Bone marrow (tissue), 2 donors: ENCODE data around the gene SNRPA.
"Not testable (repeated sequence)": the region's sequence is repeated elsewhere in the genome, so short reads cannot be mapped to it uniquely, and the experiment has no call there.

Experiments used
- DNase-seq, 2 donors: peaks; one replicate each; lab custom pipeline; 2025; lab: John Stamatoyannopoulos, UW

The SNRPA gene

DNA sequence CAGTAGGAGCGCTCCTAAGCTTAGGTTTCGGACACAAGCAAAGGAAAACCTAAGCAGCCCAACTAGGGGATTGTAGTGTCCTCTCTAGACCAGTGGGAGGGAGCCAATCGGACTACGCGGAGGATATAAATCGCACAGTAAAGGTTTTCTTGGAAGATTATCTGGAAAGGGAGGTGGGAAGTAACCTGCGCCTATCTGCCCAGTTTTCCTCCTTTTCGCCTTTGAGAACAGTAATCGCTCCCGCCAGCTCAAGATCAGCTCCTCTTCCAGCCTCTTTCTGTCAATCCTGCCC lies 26.6 kb downstream of the SNRPA start:
- DNase-seq = no peak

DNA sequence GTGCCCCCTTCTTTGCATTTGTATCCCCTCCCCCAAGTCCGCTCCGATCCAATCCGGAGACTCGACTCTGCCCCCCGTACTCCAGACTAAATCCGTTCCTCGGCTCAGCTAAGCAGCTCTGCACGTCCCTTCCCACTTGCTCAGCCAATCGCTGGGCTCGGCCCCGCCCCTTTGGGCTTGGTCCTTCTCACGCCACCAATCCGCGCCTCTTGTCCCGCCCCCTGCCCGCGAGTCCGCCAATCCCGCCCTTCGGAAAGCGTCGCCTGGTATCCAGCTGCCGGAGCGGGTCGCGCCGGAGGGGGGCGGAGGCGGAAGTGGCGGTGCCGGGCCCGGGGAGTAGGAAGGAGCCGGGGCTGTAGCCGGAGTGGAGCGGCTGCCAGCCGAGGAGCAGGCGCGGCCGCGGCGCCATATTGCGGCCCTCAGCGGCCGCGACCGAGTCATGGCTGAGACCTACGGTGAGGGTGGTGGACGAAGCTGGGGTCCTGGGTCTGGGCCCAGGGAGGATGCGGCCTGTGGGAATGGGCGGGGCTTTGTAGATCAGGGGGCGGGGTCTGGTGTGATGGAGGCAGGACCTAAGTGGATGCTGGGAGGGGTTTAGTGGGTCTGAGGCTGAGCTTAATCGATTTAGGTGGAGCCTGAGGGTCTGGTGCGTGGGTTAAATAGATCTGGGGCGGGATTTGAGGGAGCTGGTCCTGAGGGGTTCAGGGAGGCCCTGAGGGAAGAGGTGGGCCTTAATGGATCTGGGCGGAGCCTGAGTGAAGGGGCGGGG lies 27.1 kb downstream of the SNRPA start, which contains the start of gene RAB4B:
Gene RAB4B (plus strand): TSS at position 311 of the 769 bp plus-strand sequence. CDS start 129 bp downstream, at position 440.
- DNase-seq = peak; percentile 99

DNA sequence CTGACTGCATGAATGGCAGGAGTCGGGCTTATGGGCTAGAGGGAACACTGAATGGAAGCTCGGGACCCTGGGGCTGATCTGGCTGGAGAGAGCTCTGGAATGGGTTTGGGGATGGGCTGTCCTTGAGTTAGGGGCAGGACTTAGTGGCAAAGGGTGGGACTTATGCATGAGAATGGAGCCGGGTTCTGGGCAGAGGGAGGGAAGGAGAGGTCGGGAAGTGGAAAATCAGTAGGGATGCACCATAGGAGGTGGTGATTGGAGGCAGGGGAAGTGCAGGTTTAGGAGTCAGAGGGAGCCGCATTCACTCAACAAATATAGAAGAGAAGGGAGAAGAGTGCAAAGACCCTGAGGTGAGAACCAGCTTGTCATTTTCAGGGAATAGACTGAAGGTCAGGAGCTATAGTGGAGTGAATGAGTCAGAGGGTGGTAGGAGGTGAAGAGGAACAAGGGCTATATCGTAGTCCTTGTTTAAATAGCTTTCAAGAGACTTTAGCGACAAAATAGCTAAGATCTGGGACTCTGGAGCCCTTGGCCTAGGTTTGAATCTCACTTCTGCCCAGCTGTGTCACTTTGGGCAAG lies 27.8 kb downstream of the SNRPA start:
- peak in 1 of 2 donors; percentile 25 for DNase-seq

DNA sequence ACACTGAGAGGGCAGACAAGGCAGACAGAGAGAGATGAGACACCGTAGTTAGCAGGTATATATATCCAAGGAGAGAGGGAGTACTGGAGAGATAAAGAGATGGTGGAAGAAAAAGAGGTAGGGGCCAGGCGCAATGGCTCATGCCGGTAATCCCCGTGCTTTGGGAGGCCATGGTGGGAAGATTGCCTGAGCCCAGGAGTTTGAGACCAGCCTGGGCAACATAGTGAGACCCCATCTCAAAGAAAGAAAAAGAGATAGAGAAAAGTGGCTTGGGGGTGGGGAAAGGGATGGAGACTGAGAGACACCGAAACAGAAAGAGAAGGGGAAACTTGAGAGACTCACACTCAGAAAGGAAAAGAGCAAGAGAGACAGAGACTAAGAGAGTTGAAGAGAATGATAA lies 29.6 kb downstream of the SNRPA start:
- no peak for DNase-seq

DNA sequence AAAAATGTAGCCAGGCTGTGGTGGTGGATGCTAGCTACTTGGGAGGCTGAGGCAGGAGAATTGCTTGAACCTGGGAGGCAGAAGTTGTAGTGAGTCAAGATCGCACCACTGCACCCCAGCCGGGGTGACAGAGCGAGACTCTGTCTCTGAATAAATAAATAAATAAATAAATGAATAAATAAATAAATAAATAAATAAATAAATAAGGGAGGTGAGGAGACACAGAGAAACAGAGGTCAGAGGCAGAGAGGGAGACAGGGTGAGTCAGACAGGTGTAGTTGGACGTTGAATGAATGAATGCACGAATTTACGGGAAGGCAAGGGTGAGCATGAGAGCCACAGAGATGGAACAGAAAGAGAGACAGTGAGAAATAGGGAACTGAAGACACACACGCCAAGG lies 30.1 kb downstream of the SNRPA start:
- DNase-seq = no peak

DNA sequence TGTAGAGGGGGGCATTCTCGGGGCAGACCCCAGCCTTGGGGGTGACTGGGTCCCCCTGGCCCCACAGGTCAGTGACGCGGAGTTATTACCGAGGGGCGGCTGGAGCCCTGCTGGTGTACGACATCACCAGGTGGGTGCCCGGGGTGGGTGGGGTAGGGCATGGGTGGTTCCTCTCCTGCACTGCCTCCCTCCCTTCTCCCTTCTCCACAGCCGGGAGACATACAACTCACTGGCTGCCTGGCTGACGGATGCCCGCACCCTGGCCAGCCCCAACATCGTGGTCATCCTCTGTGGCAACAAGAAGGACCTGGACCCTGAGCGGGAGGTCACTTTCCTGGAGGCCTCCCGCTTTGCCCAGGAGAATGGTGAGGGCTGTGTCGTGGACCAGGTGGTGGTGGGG lies 32.7 kb downstream of the SNRPA start:
- DNase-seq = no peak

DNA sequence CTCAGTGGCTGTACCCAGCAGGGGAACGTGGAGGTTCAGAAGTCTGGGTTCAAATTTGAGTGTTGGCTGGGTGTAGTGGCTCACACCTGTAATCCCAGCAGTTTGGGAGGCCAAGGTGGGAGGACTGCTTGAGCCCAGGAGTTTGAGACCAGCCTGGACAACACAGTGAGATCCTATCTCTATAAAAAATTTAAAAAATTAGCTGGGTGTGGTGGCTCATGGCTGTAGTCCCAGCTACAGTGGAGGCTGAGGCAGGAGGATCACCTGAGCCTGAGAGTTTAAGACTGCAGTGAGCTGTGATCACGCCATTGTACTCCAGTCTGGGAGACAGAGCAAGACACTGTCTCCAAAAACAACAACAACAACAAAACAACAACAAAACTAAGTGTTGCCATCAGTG lies 33.1 kb downstream of the SNRPA start:
- DNase-seq = not testable (repeated sequence)

DNA sequence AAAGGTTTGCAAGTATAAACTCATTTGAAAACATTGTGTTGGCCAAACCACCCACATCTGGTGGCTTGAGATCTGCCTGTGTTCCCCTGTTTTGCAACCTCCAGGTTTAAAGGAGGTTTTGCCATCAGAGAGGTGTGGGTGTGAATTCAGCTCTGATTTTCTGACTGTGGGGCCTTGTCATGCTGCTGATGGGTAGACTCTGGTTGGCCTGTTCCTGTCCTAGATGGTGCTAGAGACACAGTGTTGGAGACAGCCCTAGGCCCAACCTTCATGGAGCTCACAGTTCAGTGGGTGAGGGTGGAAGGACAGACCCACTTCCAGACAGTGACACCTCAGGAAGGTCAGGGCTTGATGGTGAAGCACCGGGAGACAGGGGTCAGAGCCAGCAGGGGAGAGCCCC lies 34.5 kb downstream of the SNRPA start:
- no peak for DNase-seq

DNA sequence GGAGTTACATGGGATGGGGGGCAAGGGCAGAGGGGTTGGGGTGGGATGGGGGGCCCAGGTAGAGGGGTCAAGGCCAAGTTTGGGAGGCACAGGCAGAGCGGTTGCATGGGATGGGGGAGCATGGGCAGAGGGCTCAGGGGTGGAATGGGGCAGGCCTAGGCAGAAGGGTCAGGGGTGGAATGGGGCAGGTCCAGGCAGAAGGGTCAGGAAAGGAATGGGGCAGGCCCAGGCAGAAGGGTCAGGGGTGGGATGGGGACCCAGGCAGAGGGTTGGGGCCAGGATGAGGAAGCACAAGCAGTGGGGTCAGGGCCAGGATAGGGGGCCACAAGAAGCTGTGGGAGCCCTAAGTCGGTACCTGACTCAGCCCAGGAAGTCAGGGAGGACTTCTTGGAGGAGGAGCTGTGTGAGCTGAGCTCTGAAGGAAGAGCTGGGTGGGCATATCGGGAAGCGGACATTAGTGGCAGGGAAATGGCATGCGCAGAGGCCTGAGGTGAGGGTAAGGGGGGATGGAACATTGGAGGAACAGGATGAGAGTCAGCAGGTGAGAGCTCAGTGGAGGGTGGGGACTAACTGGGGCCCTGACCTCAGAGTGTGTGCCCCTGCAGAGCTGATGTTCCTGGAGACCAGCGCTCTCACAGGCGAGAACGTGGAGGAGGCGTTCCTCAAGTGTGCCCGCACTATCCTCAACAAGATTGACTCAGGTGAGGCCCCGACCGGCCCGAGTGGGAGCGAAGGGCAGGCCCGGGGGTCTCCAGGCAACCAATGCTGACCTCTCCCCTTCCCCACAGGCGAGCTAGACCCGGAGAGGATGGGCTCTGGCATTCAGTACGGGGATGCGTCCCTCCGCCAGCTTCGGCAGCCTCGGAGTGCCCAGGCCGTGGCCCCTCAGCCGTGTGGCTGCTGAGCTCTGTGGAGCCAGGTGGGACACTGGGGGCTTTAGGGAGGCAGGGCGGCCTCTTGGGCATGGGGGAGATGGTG lies 35.3 kb downstream of the SNRPA start:
- no peak for DNase-seq

DNA sequence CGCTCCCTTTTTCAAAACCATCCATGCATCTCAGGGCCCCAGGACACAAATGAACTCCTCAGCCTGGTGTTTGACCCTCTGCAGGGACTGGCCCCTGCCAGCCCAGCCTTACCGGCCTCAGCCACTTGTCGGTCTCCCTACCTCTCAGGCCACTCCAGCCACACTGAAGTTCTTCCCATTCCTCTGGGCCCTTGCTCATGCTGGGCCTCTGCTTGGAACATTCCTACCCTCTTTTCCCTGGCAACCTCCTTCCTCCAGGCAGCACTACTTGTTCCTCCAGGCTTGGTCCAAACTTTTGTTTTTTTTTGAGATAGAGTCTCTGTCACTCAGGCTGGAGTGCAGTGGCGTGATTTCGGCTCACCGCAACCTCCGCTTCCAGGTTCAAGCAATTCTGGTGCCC lies 40.3 kb downstream of the SNRPA start:
- DNase-seq = no peak

DNA sequence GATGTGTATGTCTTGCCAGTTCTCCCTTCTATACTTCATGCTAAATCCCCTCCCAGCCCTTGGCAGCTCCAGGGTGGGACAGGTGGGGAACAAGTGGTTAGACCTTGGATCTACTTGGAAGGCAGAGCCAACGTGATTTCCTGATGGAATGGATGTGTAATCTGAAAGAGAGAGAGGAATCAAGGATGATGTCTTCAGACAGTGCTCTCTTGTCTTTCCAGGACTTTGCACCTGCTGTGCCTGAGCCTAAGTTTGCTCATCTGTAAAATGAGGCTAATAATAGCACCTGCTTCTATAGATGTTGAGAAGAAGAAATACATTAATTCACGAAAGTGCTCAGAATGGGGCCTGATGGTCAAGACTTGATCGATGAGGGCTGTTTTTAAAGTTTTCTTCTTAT lies 41.0 kb downstream of the SNRPA start:
- no peak for DNase-seq

DNA sequence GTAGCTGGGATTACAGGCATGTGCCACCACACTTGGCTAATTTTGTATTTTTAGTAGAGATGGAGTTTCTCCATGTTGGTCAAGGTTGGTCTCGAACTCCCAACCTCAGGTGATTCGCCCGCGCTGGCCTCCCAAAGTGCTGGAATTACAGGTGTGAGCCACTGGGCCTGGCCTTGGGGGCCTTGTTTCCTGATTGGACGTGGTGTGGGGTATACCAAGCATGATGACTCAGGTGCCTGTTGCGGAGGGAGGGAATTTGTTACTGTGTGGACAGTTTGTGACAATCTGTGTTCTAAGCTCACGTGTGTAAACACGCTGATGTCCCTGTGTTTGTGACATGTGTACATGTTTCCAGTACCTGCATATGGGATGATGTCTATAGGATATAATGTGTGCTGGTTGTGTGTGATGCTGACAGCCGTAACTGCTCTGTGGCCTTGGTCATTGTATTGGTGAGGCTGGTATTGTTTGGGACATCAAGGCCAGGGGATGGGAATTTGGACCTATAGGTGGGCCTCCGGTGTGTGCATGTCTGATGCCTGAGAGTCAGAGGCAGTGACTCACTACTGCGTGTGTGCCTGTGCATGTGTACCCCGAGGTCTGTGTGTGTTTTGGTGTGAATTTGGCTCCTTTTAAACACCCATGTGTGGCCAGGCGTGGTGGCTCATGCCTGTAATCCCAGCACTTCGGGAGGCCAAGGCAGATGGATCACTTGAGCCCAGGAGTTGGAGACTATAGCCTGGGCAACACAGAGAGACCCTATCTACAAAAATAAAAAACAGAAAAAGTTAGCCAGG lies 46.4 kb downstream of the SNRPA start:
- no peak for DNase-seq

DNA sequence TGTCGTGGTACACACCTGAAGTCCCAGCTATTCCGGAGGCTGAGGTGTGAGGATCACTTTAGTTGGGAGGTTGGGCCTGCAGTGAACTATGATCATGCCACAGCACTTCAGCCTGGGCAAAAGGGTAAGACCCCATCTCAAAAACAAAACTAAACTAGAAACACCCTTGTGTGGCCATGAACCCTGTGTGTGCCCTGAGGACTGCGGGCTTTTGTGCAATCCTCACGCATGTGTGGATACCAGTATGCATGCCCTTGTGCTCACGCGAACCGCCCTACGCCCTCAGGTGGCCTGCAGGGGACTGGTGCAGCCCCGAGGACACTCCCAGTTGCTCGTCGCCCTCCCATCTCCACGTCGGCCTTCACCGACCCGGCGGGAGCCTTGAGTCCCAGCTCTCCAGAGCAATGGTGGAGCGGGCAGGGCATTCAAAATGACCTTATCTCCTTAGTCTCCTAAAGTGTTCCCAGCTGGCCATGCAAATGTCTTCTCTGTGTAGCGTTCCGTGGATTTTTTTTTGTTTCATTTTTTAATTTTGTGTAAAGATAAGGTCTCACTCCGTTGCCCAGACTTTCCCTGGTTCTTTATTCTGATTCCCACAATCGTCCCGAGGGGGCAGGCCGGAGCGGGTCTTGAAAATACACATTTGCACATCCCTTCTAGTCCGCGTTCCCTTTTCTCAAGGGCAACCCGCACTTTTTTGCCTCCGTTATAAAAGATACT lies 47.1 kb downstream of the SNRPA start:
- DNase-seq = peak; percentile 61 to 66

DNA sequence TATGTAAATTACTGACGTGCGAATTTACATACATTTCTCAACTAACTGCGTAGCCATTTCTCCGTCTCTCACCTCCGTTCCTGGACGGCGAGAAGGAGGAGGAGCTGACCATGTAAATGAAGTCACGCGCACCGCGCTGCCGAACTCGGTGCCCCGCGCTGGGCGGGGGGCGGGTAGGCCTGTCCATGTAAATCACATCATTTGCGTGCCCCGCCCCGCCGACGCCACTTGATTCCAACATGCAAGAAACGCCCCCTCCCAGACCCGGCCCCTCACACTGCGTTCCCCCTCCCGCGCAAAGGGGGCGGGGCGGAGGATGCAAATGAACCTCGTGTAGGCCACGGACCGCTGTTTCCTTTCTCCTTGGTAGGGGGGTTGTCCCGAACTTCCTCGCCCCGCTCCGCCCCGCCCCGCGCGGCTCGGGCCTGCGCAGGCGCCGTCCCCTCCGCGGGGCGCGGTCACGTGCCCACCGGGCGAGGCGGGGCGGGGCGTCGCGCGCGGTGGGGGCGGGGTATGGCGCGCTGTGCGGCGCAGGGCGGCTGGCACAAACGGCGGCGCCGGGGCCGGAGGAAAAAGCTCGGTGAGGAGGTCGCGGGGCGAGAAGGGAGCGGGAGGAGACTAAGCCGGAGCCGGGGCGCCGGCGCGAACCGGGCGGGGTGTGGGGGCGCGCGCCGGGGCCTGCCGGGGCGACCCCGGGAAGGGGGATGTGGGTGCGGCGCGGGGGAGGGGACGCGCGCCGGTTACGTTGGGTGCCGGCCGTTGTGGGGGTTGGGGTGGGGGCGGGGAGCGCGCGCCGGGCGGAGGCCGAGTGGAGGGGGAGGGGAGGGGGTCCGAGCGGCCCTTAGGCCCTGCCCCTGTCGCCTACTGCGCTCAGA lies 47.9 kb downstream of the SNRPA start, which contains the start of gene EGLN2:
Gene EGLN2 (plus strand): TSS at position 509 of the 875 bp plus-strand sequence. CDS start 1,382 bp downstream, outside the sequence.
- DNase-seq = peak; percentile 97

DNA sequence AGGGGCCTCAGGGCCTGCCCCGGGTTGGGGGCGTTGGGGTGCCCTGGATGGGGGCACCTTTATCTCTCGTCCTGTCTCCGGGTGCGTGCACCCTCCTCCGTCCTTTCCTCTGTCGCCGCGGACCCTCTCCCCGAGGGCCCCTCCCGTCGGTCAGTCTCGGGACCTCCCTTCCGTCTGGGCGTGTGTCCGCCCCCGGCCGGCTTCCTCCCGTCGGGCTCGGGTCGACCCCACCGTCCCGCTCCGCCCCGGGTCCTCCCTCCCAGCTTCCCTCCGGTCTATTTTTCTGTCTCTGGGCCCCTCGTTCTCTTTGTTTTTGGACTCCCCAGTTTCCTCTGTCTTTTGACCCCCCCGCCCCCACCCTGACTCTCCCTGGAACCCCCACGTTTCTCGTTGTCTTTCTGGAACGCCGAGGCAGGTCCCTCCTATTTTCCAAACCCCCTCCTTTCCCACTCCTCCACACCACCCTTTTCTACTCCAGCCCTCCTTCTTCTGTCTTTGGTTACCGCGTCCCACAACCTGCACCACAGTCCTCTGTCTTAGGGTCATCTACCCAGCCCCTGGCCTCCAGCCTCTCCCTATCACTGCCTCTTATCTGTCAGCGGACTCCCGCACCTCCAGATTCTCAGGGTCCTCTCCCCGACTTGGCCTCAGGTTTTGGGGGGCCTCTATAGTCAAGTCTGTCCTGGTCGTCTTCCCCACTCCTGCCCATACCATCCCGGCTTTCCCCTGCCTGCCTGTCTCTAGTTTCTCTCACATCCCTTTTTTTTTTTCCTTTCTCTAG lies 48.7 kb downstream of the SNRPA start:
- no peak for DNase-seq

DNA sequence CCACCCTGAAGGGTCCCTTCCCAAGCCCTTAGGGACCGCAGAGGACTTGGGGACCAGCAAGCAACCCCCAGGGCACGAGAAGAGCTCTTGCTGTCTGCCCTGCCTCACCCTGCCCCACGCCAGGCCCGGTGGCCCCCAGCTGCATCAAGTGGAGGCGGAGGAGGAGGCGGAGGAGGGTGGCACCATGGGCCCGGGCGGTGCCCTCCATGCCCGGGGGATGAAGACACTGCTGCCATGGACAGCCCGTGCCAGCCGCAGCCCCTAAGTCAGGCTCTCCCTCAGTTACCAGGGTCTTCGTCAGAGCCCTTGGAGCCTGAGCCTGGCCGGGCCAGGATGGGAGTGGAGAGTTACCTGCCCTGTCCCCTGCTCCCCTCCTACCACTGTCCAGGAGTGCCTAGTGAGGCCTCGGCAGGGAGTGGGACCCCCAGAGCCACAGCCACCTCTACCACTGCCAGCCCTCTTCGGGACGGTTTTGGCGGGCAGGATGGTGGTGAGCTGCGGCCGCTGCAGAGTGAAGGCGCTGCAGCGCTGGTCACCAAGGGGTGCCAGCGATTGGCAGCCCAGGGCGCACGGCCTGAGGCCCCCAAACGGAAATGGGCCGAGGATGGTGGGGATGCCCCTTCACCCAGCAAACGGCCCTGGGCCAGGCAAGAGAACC lies 49.5 kb downstream of the SNRPA start:
- DNase-seq = no peak

DNA sequence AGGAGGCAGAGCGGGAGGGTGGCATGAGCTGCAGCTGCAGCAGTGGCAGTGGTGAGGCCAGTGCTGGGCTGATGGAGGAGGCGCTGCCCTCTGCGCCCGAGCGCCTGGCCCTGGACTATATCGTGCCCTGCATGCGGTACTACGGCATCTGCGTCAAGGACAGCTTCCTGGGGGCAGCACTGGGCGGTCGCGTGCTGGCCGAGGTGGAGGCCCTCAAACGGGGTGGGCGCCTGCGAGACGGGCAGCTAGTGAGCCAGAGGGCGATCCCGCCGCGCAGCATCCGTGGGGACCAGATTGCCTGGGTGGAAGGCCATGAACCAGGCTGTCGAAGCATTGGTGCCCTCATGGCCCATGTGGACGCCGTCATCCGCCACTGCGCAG lies 50.0 kb downstream of the SNRPA start:
- no peak for DNase-seq

DNA sequence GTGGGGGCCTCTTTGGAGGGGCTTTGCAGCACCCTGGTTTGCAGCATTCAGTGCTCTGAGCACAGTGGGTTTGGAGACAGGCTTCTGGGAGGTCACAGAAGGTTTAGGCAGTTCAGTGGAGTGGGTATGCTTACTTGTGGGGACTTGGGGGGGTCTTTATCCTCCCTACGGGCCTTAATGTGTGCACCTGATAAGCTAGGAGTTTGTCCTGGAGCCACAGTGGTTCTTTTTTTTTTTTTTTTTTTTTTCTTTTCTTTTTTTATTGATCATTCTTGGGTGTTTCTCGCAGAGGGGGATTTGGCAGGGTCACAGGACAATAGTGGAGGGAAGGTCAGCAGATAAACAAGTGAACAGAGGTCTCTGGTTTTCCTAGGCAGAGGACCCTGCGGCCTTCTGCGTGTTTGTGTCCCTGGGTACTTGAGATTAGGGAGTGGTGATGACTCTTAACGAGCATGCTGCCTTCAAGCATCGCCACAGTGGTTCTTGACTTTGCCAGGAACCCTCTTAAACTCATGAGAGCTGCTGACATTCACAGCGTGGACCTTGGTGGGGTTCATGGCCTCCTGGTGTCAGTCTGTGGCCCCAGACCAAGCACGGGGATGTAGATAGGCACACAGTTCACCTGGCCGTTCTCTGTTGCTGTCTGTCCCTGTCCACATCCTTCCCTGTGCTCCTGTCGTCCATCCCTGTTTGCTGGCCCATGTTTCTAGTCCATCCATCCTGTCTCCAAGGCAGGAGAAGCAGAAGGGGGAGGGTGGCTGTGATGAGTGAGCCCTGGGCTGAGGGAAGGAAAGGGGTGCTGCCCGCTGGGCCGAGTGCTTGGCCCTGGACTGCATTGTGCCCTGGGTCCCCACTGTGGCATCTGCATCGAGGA lies 50.7 kb downstream of the SNRPA start:
- no peak for DNase-seq
